HG03457 (cell line): Measurements from ENCODE around the gene CKAP2L.

ENCODE experiments used
- ATAC-seq: cut with Tn5 transposase; IDR thresholded peaks from one replicate; pipeline ENCODE4 v1.9.1; 2021; ENCODE audit warnings: moderate number of reproducible peaks; ENCODE audit not compliant: unreplicated experiment

CKAP2L gene, protein sequence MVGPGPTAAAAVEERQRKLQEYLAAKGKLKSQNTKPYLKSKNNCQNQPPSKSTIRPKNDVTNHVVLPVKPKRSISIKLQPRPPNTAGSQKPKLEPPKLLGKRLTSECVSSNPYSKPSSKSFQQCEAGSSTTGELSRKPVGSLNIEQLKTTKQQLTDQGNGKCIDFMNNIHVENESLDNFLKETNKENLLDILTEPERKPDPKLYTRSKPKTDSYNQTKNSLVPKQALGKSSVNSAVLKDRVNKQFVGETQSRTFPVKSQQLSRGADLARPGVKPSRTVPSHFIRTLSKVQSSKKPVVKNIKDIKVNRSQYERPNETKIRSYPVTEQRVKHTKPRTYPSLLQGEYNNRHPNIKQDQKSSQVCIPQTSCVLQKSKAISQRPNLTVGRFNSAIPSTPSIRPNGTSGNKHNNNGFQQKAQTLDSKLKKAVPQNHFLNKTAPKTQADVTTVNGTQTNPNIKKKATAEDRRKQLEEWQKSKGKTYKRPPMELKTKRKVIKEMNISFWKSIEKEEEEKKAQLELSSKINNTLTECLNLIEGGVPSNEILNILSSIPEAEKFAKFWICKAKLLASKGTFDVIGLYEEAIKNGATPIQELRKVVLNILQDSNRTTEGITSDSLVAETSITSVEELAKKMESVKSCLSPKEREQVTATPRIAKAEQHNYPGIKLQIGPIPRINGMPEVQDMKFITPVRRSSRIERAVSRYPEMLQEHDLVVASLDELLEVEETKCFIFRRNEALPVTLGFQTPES

DNA sequence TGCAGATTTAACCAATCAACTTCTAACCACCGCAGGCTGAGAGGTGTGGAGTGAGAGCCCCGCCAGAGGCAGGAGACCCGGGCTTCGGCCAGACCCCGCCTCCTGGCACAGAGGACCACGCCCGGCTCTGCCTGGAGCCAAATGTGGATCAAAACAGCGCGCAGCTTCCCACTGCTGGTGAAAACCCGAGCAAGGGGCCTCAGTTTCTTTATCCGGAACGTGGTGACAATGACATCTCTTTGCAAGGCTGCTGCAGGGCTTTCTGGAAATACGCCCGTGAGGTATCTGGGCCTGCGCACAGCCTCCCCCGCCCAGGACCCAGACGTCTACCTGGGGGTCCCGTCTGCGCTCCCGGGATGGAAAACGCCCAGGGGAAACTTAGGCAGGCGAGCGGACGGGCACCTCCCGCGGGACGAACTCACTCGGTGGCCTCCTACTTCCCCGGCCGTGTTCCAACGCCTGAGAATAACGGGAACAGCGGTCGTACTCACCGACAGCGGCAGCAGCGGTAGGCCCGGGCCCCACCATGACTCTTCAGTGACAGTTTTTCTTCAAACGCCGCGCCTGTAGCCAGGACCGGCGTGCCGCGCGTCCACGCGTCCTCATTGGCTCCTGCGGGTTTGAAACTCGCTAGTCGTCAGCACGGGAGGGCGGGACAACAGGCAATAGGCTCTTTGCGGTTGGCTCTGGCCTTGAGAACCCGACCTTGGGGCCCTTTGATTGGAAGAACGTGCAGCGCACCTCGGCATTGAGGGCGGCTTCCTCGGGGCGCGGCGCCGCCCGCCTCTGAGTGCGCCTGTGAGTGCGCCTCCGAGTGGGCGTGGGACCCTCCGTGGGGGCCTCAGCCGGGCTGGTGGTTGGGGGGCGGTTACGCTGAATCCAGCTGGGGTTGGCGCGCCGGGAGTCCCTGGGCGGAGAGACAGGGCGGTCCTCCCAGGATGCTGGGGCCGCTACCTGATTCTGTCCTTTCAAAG lies at the start of gene CKAP2L:
Gene CKAP2L, minus strand, starts transcription at position 539 of the 974 bp plus-strand sequence. Its CDS starts 11 bp downstream, at position 528.
- ATAC-seq = peak; percentile 93

DNA sequence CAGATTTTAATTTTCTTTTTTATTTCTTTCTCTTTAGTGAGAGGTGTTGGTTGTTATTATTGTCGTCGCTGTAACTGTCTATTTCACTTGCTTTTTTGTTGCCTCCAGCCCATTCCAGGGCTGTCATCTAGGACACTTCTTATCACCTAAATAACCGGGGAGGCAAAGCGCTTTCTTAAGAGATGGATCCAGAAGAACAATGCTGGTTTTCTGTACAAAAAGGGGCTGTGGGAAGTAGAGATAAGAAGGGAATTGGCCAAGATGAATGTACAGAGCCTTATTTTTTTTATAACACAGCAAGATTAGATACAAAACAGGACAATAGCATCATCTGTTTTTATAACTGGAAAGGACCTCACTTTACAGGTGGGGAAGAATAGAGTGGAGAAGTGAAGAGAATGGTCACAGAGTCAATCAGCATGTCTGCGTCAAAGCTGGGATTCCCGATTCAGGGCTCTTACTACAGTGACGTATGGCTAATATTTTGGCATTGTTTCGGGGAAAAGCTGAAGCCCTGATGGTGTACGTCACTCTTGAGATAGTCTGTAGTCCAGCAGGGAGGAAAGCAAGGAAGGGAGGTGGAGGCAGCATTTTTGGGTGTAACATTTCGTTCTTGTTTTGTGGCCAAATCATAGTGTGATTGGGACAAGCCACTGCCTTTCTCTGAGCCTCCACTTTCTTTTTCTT lies 49.0 kb upstream of the CKAP2L start:
- no peak for ATAC-seq

- no peak for ATAC-seq
Measured at GRCh38 chr2:112812318-112813267, 48.2 kb upstream of the CKAP2L start.

DNA sequence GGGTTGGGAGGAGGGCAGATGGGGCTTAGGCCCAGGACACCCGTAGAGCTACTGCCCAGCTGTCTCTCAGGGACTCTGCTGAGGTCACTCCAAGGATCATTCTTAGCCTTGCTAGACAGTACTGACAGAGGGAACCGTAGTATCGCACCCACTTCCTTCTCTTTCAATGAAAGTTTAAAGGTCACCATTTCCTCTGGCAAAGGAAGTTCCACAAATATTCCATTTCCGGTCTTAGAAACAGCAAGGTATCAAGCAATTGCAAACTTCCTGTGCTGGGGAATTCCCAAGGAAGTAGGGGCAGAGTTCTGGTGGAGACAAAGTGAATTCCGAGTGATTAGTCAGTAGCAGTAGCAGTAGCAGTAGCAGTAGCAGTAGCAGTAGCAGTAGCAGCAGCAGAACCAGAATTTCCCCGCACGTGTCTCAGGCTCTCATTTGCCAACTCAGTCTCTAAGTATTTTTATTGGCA lies 47.5 kb upstream of the CKAP2L start:
- ATAC-seq = no peak

DNA sequence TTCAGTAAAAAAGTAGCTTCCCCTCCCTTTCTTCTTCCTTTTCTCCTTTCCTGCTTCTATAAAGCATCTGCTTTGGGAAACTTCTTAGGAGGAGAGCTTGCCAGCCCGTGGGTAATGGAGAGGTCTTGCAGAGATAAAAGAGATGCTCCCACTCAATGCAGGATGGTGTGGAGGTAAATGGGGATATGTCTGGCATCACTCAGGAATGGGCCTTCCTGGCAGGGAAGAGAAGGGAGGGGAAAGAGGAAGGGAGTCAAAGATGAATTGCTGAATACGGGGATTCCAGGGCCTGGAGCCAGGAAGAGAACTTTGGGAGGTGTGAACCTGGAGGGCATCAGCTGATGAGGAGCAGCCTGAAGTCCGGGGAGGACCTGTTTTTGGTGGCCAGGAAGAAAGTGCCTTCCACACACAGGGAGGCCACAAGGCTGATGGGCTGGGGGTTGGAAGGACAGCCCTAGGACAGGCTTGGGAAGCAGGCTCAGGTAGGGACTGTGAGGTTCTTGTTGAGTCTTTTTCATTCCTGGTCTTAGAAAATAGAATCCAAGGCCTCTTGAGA lies 46.9 kb upstream of the CKAP2L start:
- ATAC-seq = no peak

- ATAC-seq = no peak
Measured at GRCh38 chr2:112809112-112809511, 44.7 kb upstream of the CKAP2L start.

DNA sequence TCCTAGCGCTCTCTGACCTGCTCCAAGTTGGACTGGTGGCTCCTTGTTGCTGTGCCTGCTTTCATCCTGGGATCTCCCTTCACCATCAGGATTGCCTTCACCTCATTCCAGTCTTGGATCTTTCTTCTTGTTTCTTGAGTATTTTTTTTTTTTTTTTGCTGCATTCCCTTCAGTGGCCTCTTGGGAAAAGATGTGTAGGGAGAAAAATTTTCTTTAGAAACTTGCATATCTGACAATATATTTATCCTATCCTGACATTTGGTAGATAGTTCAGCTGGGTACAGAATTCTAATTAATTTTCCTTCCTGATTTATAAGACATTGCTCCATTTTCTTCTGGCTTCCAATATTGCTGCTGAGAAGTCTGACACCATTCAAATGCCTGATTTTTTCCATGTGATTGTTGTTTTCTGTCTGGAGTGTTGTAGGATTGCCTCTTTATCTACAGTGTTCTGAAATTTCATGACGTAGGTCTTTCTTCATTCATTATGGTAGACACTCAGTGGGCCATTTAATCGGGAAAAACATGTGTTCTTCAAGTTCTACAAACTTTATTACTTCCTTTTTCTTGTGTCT lies 42.9 kb upstream of the CKAP2L start:
- ATAC-seq = no peak

DNA sequence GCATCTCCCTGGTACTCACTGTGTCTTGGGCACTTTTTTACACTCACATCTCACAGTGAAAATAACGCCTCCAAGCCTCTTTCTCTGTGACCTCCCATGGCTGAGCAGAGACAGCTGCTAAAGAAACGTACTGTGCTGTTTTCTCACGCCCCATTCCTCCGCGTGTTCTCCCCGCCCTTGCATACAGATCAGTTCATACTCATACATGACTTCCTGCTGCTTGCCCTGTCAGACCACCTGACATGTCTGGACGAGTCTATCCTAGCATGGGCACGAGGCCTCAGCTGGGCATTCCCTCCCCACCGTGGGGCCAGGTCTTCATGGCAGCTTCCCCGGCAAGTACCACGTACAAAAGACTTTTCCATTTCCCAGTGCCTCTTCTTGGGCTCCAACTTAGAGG lies 41.1 kb upstream of the CKAP2L start:
- no peak for ATAC-seq

DNA sequence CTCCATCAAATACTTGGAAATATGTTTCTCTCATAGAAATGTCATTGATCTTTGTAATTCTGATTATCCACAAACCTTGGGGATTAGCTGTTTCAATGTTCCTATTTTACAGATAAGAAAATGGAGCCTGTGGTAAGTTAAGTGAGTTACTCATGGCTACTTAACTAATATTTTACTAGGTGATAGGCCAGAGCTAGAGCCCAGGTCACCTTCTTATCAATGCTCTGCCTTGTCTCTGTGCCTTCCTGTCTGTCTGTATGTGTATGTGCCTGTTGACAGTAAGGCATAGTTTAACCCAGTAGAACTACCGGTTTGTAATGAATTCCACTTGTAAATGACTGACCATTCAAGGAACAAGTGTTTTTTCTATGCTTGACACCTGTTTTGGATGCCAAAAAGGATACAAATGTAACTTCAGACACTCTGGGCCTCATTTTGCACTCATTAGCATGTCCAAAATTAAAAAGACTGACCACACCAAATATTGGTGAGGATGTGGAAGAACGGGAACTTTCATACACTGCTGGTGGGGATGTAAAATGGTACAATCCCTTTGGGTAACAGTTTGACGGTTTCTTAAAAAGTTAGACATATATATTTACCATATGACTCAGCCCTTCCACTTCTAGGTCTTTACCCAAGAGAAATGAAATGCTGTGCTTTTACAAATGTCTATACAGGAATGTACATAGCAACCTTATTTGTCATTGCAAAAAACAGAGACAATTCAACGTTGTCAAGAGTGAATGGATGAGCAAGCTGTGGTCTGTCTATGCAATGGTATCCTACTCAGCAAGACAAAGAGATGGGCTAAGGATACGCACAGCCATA lies 39.5 kb upstream of the CKAP2L start:
- ATAC-seq = no peak

DNA sequence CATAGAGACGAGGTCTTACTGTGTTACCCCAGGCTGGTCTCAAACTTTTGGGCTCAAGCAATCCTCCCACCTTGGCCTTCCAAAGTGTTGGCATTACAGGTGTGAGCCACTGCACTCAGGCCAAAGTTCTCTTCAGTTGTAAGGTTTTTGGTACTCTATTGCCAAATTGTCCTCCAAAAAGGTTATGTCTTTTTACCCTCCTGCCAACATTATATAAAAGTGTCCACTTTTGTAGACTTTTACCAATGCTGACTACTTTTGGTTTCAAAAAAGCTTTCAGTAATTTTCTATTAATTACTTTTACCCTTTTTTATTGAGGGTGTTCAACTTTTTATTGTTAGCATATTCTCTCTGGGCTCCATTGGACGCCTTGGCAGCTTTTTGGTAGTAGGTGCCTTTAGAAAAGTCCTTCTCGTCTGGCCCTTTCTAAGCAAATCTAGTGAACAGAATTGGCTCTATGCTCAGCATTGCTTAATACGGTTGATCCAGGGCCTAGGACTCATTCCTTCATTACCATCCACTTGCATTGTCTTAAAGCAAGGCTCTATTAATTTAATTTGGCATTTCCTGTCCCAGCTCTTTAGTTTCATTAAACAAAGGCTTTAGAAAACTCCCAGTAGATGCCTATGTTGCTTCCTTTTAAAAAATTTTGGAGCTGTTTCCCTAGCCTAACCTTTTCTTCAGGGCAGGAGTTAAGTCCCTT lies 36.6 kb upstream of the CKAP2L start:
- no peak for ATAC-seq

GRCh38 chr2:112798979-112799975 lies 34.9 kb upstream of the CKAP2L start:
- no peak for ATAC-seq

DNA sequence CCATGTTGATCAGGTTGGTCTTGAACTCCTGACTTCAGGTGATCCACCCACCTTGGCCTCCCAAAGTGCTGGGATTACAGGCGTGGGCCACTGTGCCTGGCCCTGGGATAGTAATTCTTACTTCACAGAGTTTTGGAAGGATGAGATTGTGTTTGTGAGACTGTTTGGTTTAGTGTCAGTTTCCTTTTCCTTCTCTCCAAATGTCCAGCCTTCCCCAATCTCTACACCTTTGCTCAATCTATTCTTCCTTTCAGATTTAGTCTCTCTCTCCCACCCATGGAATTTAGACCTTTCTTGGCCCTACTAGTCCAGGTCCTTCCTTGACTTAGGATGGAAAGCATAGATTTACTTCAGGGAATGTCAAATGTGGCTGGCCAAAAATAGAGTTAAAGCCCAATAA lies 32.1 kb upstream of the CKAP2L start:
- no peak for ATAC-seq

GRCh38 chr2:112795774-112796173 lies 31.4 kb upstream of the CKAP2L start:
- ATAC-seq = no peak

DNA sequence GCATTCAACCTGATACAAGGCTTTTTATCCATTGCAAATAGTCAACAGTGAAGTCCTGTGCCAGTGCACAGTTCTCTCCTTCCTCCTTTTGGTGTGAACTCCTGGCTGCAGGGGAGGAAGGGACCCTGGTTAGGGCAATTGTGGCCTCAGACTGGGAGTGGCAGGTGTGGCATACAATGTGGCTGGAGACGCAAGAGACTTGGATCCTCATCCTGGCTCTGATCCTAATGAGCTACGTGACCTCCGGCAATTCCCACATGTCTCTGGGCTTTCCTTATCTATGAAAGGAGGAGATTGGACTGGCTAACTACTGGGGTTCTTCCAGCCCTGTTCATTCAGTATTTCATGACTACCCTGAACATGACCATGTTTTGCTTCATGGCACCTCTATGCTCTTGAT lies 30.4 kb upstream of the CKAP2L start:
- no peak for ATAC-seq

- no peak for ATAC-seq
Measured at GRCh38 chr2:112794131-112794733, 29.8 kb upstream of the CKAP2L start.
